T-helper 2 cell (primary cell): ENCODE results near the gene CAPG.
"Not testable (repeated sequence)": the region's sequence is repeated elsewhere in the genome, so short reads cannot be mapped to it uniquely, and the experiment has no call there.

ENCODE experiments used
- DNase-seq, 5 experiments: peaks; one replicate each; pipeline versions ENCODE4 v3.0.0 to v3.0.0-alpha.2; 2012 to 2022

Gene CAPG

DNA sequence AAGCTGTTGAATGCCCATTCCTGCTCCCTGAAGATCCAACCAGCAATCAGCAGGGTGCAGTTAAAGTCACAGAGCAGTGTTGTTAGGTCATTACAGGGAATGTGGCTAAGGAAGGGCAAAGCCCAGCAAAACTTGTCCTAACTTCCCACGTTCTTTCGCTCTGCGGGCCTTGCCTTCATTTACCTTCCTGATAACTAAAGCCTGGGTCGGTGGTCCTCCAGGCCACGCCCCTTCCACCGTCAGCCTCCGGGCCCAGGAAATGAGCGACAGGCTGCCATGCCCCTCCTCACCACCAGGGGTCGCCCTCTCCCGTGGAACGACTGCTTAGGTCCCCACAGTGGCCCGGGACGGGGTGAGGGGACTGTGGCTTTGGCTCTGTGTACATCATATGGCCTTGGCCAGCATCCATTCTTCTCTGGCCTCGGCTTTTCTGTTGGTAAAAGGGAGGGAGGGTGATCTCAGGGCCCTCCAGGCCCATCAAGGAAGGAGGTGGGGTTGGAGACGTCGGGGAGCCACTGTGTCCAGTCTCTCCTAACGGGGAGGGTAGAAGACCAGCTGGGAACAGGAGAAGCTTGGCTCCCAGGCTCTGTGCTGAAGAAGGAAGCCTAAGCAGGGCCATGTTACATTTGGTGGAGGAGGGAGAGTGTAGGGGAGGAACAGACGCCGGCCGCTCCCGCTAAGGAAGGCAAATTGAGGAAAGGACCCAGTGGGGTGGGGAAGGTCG, 10.5 kb upstream of the CAPG start:
- peak; percentile 69 to 91 (median 85) for DNase-seq

DNA sequence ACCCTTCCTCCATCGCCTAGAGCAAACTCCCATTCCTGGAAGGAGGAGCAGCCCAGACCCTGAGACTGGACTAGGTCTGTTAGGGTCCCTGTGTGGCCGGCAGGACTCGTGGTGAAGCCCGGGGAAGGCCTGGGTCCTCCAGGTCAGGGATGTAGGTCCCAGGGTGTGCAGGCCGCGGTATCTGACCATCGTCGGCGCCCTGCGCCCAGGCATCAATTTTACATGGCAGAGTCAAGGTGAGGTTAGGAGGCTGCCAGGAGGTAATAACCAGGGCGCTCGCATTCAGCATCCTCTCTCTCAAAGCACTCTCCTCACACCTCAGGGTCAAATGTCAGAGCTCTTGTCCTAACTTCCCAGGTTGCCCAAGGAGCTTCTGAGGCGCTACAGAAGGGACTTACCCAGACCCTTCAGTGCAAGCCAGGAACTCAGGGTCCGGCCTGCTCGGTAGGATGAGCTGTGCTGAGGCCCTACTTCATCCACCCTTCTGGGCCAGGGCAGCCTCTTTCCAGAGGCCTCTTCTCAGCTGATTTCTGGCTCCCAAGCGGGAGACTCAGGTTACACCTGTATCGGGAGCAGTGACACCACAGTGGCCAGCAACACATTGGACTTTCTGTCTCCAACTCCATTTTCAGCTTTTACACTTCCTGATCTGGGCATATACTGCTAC, 9.0 kb upstream of the CAPG start:
- no peak for DNase-seq

DNA sequence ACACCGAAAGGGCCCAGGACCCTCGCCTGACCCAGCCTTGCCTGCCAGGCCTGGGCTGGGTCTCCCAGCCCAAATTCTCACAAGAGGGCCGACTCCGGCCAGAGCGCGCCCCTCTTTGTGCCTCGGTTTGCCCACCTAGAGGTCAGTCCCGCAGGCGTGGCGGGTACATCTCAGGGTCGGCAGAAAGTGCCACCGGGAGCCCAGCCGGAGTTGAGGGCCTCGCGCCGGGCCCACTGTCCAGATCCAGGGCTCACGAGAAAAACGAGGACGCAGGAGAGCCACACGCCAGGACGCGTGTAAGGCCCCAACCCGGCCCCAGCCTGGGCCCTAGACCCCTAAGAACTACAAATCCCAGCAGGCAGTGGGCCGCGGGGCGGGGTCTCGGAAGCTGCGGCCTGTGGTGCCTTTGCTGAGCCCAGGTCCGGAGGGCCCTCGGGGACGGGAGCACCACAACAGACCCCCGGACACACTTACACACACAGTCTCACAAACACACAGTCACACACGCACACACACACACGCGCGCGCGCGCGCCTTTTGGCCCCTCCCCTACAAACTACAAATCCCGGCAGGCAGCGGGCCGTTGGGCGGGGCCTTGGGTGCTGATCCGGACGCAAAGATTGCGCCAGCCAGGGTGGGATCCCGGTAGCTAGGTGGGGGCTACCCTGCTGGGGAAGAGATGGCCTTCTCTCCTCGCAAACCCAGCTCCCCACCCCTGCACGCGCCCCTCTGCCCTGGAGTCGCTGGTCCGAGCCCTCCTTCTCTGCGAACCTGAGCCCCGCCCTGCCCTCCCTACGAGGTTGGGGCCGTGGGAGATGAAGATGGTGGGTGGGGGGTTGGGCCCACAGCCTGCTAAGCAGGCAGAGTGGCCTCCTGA, 8.2 kb upstream of the CAPG start, which contains the start of gene SH2D6:
TSS of gene SH2D6 (plus strand) at position 583 of the 877 bp plus-strand sequence. CDS start 10,752 bp downstream, outside the sequence.
- DNase-seq: peak; percentile 63 to 91 (median 76)

DNA sequence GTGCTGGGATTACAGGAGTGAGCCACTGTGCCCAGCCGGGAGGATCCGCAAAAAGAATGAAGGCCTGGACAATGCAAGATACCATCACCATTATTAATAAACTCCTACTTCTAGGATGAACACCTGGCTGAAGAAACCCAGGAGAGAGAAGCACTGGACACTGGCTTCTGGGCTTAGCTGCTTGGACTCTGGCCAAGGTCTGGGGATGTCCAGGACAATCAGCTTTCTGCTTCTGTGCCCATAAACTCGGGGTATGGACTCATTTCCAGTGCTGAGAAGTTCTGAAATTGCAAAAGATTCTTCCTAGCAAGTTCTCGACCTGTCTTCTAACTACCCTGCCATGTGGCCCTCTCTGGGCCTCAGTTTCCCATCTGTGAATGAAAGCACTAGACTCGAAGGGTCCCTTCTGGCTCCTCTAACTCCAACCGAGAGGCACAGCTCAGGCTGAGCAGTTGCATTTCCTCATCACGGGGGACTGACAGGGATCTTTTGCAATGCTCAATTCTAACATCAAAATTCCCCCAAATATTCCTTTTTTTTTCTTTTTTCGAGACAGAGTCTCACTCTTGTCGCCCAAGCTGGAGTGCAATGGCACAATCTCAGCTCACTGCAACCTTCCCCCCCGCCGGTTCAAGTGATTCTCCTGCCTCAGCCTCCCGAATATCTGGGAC, 5.9 kb upstream of the CAPG start:
- no peak for DNase-seq

DNA sequence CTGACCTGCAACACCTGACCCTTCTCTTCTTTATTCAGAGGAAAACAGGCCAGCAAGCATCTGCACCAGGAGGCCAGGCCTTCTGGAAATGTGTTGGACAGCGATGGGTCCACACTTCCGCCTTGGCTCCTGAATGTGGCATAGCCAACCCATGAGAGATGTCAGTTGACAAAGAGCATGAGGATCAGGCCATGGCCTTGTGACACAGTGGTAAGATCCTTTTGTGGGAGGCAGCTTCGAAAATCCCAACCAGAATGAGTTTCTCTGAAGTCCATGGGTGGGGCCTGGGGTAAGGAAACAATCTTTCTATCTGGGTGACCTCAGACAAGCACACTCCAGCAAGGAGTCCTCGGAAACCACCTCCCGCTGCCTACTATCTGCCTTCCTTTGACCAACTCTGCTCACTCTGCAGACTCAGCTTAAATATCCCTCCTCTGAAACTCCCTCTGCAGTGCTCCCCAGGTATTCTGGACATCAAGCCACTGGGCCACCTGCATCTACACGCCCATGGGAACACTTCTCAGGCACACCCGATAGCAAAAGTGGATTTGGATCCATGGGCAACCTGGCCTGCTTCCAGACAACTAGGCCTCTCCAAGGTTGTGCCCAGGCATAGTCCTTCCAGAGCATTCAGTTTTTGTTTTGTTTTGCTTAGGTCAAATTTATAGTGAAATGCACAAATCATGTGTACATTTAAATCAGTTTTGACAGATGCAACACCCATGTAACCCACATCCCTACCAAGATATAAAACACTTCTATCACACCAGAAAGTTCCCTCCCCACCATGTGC, 4.8 kb upstream of the CAPG start:
- no peak for DNase-seq

DNA sequence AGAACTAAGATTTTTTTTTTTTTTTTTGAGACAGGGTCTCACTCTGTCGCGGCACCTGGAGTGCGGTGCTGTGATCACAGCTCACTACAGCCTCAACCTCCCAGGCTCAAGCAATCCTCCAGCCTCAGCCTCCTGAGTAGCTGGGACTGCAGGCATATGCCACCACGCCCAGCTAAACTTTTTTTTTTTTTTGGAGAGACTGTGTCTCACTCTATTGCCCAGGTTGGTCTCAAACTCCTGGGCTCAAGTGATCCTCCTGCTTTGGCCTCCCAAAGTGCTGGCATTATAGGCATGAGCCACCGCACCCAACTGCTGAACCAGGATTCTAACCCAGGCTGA, 4.2 kb upstream of the CAPG start:
- DNase-seq: not testable (repeated sequence)

DNA sequence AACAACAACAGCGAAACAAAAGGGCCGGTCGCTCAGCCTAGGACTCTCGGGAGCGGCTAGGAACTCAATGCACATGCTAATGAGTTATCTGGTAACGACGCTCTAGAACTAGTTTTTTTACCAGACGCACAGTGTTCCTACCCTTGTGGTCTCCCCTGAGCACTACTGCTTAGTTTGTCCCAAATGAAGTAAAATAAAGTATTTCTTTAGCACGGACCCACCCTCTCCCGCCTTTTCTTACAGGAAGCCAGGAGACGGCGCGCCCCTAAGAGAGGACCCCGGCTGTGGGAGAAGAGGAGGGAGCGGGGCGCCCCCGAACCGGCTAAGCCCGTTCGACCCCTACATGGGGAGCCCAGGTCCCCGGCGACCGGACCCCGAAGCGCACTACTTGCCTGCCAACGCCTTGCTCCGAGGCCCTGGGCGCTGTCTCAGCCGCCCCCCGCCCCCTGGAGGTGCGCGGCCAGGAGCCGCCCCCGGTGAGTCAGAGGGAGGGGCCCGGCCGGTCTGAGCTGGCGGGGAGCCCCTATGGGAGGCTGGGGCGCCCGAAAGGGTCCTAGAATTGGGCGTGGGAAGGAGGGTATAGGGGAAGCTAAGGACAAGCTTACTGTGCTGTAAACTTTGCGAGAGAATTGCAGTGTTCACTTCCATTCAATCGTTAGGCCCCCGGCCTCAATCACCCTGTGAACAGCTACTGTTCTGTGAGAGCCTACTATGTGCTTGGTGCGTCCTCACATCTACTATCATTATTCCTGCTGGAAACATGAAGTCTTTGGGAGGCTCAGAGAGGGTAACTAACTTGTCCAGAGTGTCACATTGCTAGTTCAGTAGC, 3.6 kb upstream of the CAPG start:
- DNase-seq: no peak

DNA sequence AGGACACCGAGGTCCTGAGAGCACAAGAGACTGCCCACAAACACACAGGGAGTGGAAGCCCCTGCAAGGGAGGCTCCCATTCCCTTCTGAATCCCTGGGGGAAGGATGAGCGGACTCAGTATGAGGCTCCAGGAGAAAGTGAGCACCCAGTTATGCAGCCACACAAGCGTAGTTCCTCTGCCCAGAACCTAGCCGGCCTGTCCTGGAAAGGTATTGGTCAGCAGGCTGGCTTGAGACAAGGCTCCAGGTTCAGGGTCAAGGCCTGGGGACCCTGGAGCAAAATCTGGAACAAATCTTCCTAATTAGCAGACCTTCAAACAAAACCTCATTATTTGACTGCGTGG, 1.2 kb upstream of the CAPG start:
- DNase-seq: no peak

DNA sequence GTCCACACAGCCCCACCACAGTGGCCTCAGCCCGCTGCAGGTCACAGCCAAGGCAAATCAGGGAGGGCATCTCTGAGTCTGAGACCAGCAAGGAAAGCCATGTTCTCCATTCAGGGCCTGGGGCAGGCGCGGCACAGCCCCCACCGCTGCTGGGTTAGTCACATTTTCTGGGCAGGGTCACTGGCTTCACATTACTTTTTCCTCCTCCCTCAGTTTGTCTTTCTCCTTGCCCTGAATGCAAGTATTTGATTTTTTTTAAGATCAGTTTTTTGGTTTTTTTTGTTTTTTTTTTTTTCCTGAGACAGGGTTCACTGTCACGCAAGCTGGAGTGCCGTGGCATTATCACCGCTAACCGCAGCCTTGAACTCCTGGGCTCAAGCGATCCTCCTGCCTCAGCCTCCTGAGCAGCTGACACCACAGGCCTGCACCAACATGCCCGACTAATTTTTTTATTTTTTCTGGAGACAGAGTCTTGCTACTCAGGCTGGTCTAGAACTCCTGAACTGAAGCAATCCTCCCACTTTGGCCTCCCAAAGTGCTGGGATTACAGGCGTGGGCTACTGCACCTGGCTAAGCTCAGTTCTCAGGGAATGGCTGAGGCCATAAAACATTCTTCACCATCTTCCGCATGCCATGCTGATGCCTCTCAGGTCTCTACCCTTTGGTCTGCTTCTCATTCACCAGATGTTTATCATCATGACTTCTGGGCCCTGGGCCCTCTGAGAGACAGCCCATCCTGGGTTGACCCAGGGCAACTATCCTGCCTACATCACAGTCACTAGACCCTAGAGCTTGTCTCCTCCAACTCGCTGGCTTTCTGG, 628 bp upstream of the CAPG start:
- no peak for DNase-seq

DNA sequence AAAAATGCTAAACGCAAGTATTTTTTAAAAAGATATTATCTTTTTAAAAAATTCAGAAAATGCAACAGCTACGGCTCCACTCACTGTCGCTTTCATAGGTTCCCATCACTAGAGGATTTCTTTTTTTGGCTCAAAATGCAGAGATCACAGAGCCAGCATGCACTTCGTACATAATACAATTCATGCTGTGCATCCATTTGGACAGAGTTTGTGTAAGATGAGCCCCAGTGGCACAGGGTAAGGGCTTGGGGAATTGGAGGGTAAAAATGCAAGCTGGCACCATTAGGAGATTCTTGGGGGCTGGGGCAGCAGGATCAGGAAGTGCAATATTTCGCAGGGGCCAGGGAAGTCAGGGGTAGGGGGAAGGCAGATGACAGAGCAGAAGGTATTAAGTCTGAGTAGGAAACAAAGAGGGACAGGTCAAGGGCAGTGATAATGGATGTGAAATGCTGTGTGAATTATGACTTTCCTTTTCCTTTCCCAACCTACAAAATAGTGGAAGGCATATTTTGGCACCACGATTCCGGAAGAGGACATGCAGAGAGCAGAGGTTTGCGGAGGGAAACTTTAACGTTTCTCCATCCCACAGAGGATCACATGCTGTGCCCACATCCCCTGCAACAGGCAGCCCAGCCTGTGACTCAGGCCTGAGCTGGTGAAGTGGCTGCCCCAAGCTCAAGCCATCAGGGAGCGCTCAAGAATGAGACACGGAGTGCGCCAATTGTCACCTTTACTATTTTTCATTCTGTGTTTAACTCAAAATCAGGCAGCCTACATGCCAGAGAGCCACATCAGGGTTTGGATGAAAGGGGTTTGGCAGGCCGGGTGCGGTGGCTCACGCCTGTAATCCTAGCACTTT, 4.7 kb downstream of the CAPG start:
- peak in 4 of 5 experiments; percentile 28 to 92 (median 58) for DNase-seq

DNA sequence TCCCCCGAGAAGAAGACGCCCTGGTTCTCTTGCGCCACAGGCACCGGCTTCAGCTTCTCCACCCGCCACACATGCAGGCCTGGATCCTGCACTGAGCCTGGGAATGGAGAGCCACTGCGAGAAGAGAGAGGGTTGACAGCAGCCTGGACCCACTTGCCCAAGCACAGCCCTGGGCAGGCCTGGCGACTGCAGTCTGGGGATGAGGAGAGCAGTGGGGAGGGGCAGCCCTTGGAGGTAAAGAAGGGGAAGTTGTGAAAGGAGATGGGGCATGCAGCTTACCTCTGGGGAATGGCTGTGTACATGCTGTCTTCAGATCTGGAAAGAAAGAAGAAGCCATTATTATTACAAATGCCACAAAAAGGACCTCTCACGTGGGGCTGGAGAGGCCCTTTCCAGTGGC, 8.3 kb downstream of the CAPG start:
- DNase-seq: no peak

DNA sequence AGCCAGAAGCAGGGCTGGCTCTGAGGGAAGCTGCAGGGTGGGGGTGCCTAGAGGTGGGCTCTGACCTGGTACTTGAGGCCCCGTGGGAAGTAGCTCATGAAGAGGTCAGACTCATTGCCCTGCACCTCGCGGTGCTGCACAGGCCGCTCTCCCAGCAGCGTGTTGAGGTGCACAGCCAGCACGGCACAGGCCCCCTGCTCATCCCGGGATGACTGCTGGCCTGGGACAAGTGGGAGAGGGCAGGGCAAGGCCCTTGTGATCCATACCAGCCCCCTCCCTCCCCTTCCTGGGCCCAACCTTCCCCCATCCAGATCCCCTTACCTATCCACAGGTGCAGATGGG, 8.7 kb downstream of the CAPG start:
- DNase-seq: no peak

DNA sequence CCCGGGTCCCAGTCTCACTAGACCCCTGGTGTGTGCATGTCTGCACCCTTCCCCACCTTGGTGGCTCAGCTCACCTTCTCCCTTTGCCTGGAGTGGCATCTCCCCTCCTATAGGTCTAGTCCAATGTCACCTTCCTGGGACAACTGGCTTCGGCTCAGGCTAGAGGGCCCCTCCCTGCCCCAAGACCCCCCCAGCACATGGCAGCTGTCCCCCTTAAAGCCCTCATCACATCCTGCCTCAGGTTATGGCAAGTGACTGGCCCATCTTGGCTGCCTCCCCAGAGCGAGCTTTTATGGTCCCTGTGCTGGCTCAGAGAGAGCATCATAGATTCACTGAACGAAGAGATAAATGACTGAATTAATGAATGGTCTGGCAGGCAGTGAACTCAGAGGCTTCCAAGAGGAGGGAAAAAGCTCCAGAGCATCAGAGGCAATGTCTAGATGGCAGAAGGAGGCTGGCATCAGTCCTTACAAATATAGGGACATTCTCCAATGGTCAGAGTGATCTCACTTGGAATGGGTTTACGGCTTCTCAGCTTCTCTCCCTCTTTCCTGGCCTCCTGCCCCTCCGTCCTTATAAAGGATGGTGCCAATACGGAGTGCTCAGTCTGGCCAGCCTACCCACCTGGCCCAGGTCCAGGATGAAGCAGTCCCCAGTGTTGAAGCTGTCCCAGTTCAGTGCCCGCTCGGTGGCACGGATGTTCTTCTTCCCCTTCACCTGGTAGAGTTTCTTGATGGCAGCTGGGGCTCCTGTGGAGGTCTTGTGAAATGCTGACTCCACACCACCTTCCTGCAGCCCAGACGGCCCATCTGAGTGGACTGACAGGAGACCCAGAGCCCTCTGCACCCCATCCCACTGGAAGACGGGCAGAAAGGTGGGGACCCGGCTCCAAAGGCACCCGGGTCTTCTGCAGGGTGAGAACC, 9.4 kb downstream of the CAPG start:
- no peak for DNase-seq

DNA sequence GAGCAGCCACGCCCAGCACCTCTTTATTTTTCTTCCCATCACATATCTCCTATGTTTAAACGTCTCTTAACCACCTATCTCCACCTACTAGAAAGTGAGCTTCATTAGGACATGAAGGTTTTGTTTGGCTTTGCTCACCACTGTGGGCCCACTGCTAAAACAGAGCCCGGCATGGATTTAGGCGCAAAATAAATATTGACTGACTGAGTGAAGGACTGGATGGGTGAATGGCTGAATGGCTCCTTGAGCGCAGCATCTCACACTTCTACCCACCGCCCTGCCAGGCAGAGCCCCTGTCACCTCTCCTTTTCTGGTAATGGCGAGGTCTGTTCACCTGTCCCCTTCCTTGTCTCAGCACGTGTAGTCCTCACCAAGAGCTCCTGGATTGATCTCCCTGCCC, 10.1 kb downstream of the CAPG start:
- no peak for DNase-seq

DNA sequence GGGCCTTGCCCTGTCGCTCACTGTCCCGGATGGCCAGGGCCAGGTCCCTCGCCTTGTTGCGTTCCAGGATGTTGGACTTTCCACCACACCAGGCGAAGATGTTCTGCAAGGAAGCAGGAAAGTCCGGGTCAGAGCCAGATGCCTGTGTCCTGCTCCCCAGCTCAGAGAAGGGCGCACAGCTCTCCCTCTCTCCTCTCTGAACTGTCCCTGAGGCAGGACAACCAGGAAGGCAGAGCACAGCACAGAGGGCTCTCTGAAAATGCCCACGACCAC, 11.0 kb downstream of the CAPG start:
- DNase-seq: no peak

DNA sequence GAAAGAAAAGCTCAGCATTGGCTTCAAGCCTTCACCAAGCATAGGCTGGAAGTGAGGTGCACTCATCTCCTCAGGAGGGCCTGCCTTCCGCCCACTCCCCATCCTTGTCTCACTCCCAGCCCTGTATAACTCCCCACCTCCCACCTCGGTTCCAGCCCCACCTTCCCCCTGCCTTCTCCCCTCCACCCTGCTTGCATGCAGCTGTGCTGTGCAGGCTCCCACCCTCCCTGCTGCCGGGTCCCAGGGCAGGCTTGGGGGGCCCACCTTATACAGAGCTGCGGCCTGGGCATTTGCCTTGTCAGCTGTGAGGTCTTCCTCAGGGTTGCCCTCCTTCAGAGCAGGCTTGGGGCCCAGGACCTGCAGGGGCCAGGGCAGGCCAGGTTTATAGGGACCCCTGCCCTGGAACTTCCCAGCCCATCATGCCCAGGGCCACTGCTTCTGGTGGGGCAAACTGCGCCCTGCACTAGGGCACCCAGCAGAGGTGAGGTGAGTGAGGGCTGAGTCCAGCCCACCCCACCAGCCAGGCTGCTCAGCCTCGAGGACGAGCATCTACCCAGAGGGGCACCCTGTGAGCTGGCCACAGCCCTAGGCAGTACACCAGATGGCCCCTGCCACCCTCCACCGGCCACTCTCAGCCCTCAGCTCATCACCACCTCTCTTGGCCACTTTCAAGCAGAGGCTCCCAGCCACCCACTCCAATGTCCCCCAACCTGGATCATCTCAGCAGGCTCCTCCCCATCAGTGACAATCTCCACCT, 11.6 kb downstream of the CAPG start:
- DNase-seq: no peak

DNA sequence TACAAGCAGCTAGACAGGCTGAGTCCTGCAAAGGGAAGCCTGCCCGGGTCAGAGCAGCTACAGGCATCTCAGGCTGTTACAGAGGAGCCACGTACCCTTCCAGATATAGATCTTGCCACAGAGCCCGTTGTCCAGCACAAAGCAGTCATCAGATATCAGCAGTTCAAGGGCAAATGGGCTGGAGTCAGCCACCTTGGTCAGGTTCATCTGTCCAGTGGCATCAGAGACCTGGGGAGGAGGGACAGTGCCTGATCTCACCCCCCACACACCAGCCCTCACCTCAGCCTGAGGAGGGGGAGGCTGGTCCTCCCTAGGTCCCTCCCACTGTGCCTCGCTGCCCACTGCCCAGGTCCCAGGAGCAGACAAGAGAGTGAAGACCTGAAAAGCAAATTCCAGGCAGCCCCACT, 12.2 kb downstream of the CAPG start:
- DNase-seq: no peak
